Hepatocyte (in vitro differentiated cells): ENCODE results near the gene SLC2A5.
"Not testable (repeated sequence)": the region's sequence is repeated elsewhere in the genome, so short reads cannot be mapped to it uniquely, and the experiment has no call there.

Source experiments
- CTCF ChIP-seq: fragments of 200-600 bp; sonication (generic); IDR thresholded peaks from 2 replicates; pipeline ENCODE4 v1.5.1; 2016; ENCODE audit warnings: antibody characterized with exemption, mild to moderate bottlenecking; ENCODE audit not compliant: poor library complexity
- EZH2 ChIP-seq: fragments of 200-600 bp; sonication (generic); IDR thresholded peaks from 2 replicates; pipeline ENCODE4 v1.6.1; 2016; ENCODE audit warnings: antibody characterized with exemption, mild to moderate bottlenecking, borderline replicate concordance
- EZH2phosphoT487 ChIP-seq: fragments of 200-600 bp; sonication (generic); IDR thresholded peaks from one replicate; pipeline ENCODE4 v1.6.1; 2018; ENCODE audit warnings: antibody characterized with exemption, mild to moderate bottlenecking, low read depth, moderate library complexity; ENCODE audit not compliant: unreplicated experiment, severe bottlenecking

- not testable (repeated sequence) for TF ChIP-seq CTCF, EZH2phosphoT487, EZH2
These were observed 67.2 kb downstream of the SLC2A5 start for GRCh38 chr1:9002215-9002560.
